HEK293 (cell line): ENCODE data around the gene RASSF9.
A peak's percentile ranks its signal among the peaks of the same experiment; 100 is the strongest.

ENCODE experiments used
- CTCF ChIA-PET: fragments of 350-600 bp; formaldehyde crosslinking; extraction: SDS; loops from one replicate; lab custom pipeline; 2021; ENCODE audit warnings: antibody characterized with exemption; lab: Yijun Ruan, JAX
- POLR2A ChIA-PET: fragments of 300-600 bp; formaldehyde crosslinking; extraction: SDS; loops from one replicate; lab custom pipeline; 2020; ENCODE audit warnings: antibody characterized with exemption, inconsistent platforms; lab: Yijun Ruan, JAX
- H3K27ac ChIP-seq: fragments of 200-500 bp; sonication (Bioruptor generic); 2 replicates; pipeline ENCODE4 v1.5.1; 2014; ENCODE audit warnings: low read depth, low read length, control low read depth, inconsistent platforms; ENCODE audit errors: extremely low read depth
- H3K36me3 ChIP-seq, 2 experiments: fragments of 200-500 bp in 1 of 2; sonication (Bioruptor generic) in 1 of 2; 1 replicate in 1 of 2; 2 replicates in 1 of 2; pipeline ENCODE4 v1.5.1; 2014 to 2017; ENCODE audit warnings: inconsistent platforms in 2 of 2, low read length in 2 of 2; ENCODE audit not compliant: control insufficient read depth in 2 of 2, insufficient read depth in 1 of 2
- H3K4me1 ChIP-seq: fragments of 200-500 bp; sonication (Bioruptor generic); 2 replicates; pipeline ENCODE4 v1.5.1; 2014; ENCODE audit warnings: mild to moderate bottlenecking, low read length, inconsistent platforms; ENCODE audit not compliant: control insufficient read depth, insufficient read depth
- H3K4me3 ChIP-seq: 2 replicates; pipeline ENCODE4 v1.5.1; 2011; ENCODE audit warnings: low read depth, mild to moderate bottlenecking, control low read depth, low read length, moderate library complexity
- H3K9me3 ChIP-seq: fragments of 200-500 bp; sonication (Bioruptor generic); 2 replicates; pipeline ENCODE4 v1.5.1; 2014; ENCODE audit warnings: low read depth, low read length, inconsistent platforms; ENCODE audit not compliant: control insufficient read depth, insufficient read depth
- CTCF ChIP-seq: fragments of 450-650 bp; formaldehyde crosslinking; IDR thresholded peaks from 2 replicates; pipeline ENCODE4 v1.5.1; 2016; ENCODE audit warnings: missing biosample characterization, missing genetic modification characterization
- FEZF1 ChIP-seq: fragments of 450-650 bp; formaldehyde crosslinking; IDR thresholded peaks from 2 replicates; pipeline ENCODE4 v1.5.1; 2016; ENCODE audit warnings: missing biosample characterization, missing genetic modification characterization
- GLI4 ChIP-seq: fragments of 450-650 bp; formaldehyde crosslinking; IDR thresholded peaks from 2 replicates; pipeline ENCODE4 v1.5.1; 2016; ENCODE audit warnings: missing biosample characterization, missing genetic modification characterization
- GLIS1 ChIP-seq: fragments of 450-650 bp; formaldehyde crosslinking; IDR thresholded peaks from 2 replicates; pipeline ENCODE4 v1.5.1; 2016; ENCODE audit warnings: missing biosample characterization, missing genetic modification characterization
- HIC1 ChIP-seq: fragments of 450-650 bp; formaldehyde crosslinking; IDR thresholded peaks from 2 replicates; pipeline ENCODE4 v1.5.1; 2016; ENCODE audit warnings: missing biosample characterization, missing genetic modification characterization
- HOXA7 ChIP-seq: sonication (generic); formaldehyde crosslinking; IDR thresholded peaks from 2 replicates; pipeline ENCODE4 v1.8.1; 2022; ENCODE audit warnings: missing genetic modification reagents, borderline replicate concordance
- KLF16 ChIP-seq: fragments of 450-650 bp; formaldehyde crosslinking; IDR thresholded peaks from 2 replicates; pipeline ENCODE4 v1.5.1; 2017; ENCODE audit warnings: missing biosample characterization, missing genetic modification characterization
- MYNN ChIP-seq: fragments of 450-650 bp; formaldehyde crosslinking; IDR thresholded peaks from 2 replicates; pipeline ENCODE4 v1.5.1; 2016; ENCODE audit warnings: missing biosample characterization, missing genetic modification characterization, borderline replicate concordance
- PATZ1 ChIP-seq: fragments of 450-650 bp; formaldehyde crosslinking; IDR thresholded peaks from 2 replicates; pipeline ENCODE4 v1.5.1; 2016; ENCODE audit warnings: missing biosample characterization, missing genetic modification characterization
- PRDM1 ChIP-seq: fragments of 450-650 bp; formaldehyde crosslinking; IDR thresholded peaks from 2 replicates; pipeline ENCODE4; 2016; ENCODE audit warnings: missing biosample characterization, missing genetic modification characterization
- SCRT2 ChIP-seq: fragments of 450-650 bp; formaldehyde crosslinking; IDR thresholded peaks from 2 replicates; pipeline ENCODE4 v1.5.1; 2016; ENCODE audit warnings: missing biosample characterization, missing genetic modification characterization
- SETDB1 ChIP-seq: IDR thresholded peaks from one replicate; pipeline ENCODE4 v1.6.1; 2017; ENCODE audit warnings: mild to moderate bottlenecking, low read length, moderate library complexity, mixed read lengths; ENCODE audit not compliant: insufficient read length
- TRIM28 ChIP-seq: IDR thresholded peaks from 2 replicates; pipeline ENCODE4 v1.6.1; 2011; ENCODE audit warnings: low read length, control low read depth, borderline replicate concordance
- ZFP69B ChIP-seq: fragments of 450-650 bp; formaldehyde crosslinking; IDR thresholded peaks from 2 replicates; pipeline ENCODE4 v1.5.1; 2016; ENCODE audit warnings: missing biosample characterization, missing genetic modification characterization
- ZNF112 ChIP-seq: fragments of 450-650 bp; formaldehyde crosslinking; IDR thresholded peaks from 2 replicates; pipeline ENCODE4 v1.5.0; 2017; ENCODE audit warnings: missing biosample characterization, missing genetic modification characterization
- ZNF140 ChIP-seq: fragments of 450-650 bp; formaldehyde crosslinking; IDR thresholded peaks from 2 replicates; pipeline ENCODE4 v1.5.1; 2016; ENCODE audit warnings: missing biosample characterization, missing genetic modification characterization
- ZNF239 ChIP-seq: fragments of 450-650 bp; formaldehyde crosslinking; IDR thresholded peaks from 2 replicates; pipeline ENCODE4 v1.5.1; 2016; ENCODE audit warnings: missing biosample characterization, missing genetic modification characterization
- ZNF37A ChIP-seq: fragments of 450-650 bp; IDR thresholded peaks from 2 replicates; pipeline ENCODE4 v1.5.1; 2018; ENCODE audit warnings: missing biosample characterization, missing genetic modification characterization
- ZNF518A ChIP-seq: fragments of 450-650 bp; formaldehyde crosslinking; conservative IDR thresholded peaks from 2 replicates; pipeline ENCODE4 v1.5.1; 2016; ENCODE audit warnings: low read depth, missing biosample characterization, missing genetic modification characterization
- ZNF561 ChIP-seq: fragments of 450-650 bp; IDR thresholded peaks from 2 replicates; pipeline ENCODE4 v1.5.1; 2018; ENCODE audit warnings: missing biosample characterization, missing genetic modification characterization, borderline replicate concordance
- ZNF626 ChIP-seq: fragments of 450-650 bp; sonication (Bioruptor Pico); formaldehyde crosslinking; IDR thresholded peaks from 2 replicates; pipeline ENCODE4 v1.5.1; 2018; ENCODE audit warnings: missing biosample characterization, missing genetic modification characterization, inconsistent platforms
- ZNF747 ChIP-seq: fragments of 450-650 bp; formaldehyde crosslinking; IDR thresholded peaks from 2 replicates; pipeline ENCODE4 v1.5.1; 2016; ENCODE audit warnings: missing biosample characterization, missing genetic modification characterization
- ZNF791 ChIP-seq: fragments of 450-650 bp; formaldehyde crosslinking; IDR thresholded peaks from 2 replicates; pipeline ENCODE4 v1.5.1; 2016; ENCODE audit warnings: missing biosample characterization, missing genetic modification characterization

The RASSF9 gene

GRCh38 chr12:85821759-85822158 is 14.4 kb downstream of the RASSF9 start:
- Histone ChIP-seq H3K9me3 (no peaks in the 10 kb centered on the region), H3K4me1 (no peaks in the 10 kb centered on the region), H3K27ac (no peak overlapping the region), H3K4me3 (no peak overlapping the region), H3K36me3 (no peaks in the 10 kb centered on the region)
- CTCF ChIA-PET: interaction anchor here (1.0 to 1.9 kb wide), 2 partner anchors 46 to 246 kb away, joined by 4 to 9 read pairs; no protein-coding TSS in a partner anchor
- POLR2A ChIA-PET: no interaction called here
- TF ChIP-seq PRDM1 (no peak), GLIS1 (tag by site-specific recombination) (0 out of 2 replicates have a peak, but pooled peaks have one; percentile 13)

GRCh38 chr12:85821206-85821605 is 15.0 kb downstream of the RASSF9 start:
- H3K9me3 ChIP-seq: no peaks in the 10 kb centered on the region
- no peaks in the 10 kb centered on the region for H3K4me1 ChIP-seq
- no peak for TF ChIP-seq ZNF747 (tag by site-specific recombination)
- no peak for TF ChIP-seq KLF16
- TF ChIP-seq ZNF112 (tag by site-specific recombination): no peak
- no peak for TF ChIP-seq ZNF239
- TF ChIP-seq ZNF626 (tag by site-specific recombination): no peak
- TF ChIP-seq SCRT2 (tag by site-specific recombination): no peak
- no peak for TF ChIP-seq ZNF561 (tag by site-specific recombination)
- no peak for TF ChIP-seq ZNF37A (tag by site-specific recombination)
- no peak for TF ChIP-seq HOXA7 (CRISPR knock-in tag)
- no peak for TF ChIP-seq ZFP69B (tag by site-specific recombination)
- no peak for TF ChIP-seq HIC1
- TF ChIP-seq, all 188 proteins: peak for 0
- CTCF ChIA-PET: interaction anchor here (0.6 to 1.9 kb wide), 2 partner anchors 15 to 46 kb away, joined by 3 to 9 read pairs; no protein-coding TSS in a partner anchor
- H3K4me3 ChIP-seq: no peak overlapping the region
- H3K36me3 ChIP-seq: no peaks in the 10 kb centered on the region
- POLR2A ChIA-PET: no interaction called here
- H3K27ac ChIP-seq: no peak overlapping the region

GRCh38 chr12:85820101-85820500 is 16.1 kb downstream of the RASSF9 start:
- H3K36me3 ChIP-seq: no peaks in the 10 kb centered on the region
- H3K4me1 ChIP-seq: no peaks in the 10 kb centered on the region
- H3K27ac ChIP-seq: no peak overlapping the region
- ChIA-PET CTCF (no interaction called here), POLR2A (no interaction called here)
- H3K9me3 ChIP-seq: no peaks in the 10 kb centered on the region
- no peak overlapping the region for H3K4me3 ChIP-seq
- TF ChIP-seq GLI4 (tag by site-specific recombination) (no peak), MYNN (tag by site-specific recombination) (no peak), ZNF239 (no peak), CTCF (no peak), ZNF518A (tag by site-specific recombination) (no peak), SETDB1 (no peak), TRIM28 (no peak), ZNF791 (tag by site-specific recombination) (no peak), ZNF140 (tag by site-specific recombination) (no peak), PATZ1 (no peak), FEZF1 (tag by site-specific recombination) (no peak)
